ENCODE measurements around the gene TMEM176B. TPM values are rescaled to one million over a fixed set of nuclear protein-coding genes. Genes with fewer than 3 reads are reported as not detected.

TMEM176B gene
- total and polyA plus RNA-seq, 2 donors (not counting 3 experiments of a cell fraction or from before 2014, with no cell fraction given): 0.23 TPM; not detected in 1

DNA sequence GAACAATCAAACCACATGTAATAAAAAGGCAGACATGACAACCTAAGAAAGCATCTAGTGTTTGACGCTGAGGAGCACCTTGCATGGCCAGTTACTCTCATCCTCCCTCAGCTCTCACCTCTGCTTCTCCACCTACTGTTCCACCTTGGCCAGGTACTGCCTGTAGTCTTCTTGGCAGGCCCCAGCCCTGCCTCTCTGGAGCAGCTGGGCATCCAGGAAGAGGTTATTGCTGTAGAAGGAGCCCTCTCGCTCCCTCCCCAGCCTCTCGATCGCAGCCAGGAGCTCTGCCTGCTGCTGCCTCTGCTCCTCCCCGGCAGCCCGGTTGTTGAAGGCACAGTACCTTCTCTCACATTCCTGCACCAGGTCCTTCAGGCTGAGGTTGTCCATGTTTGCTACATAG is 53.2 kb downstream of the TMEM176B start:
- no peak overlapping the region for H3K4me2 ChIP-seq (ENCODE audit: insufficient read depth, low read length)
- no peak overlapping the region for H3K9ac ChIP-seq (replicated peaks; ENCODE audit: extremely low read depth, insufficient read depth, low read length)
- BruUV-seq (replicated peaks): no TSS peak

More for the DNA sequence above, 53.2 kb downstream of the TMEM176B start:
- intact Hi-C loops (cut with micrococcal nuclease): no loop called here
- H4K20me1 ChIP-seq (replicated peaks; ENCODE audit: control insufficient read depth, extremely low read depth, insufficient read depth, low read length): no peaks in the 10 kb centered on the region
- no peak overlapping the region for H2AFZ ChIP-seq (ENCODE audit: low read depth, low read length)
- TF ChIP-seq CTCF (IDR thresholded peaks at IDR 0.05; ENCODE audit: extremely low read depth in 1 of 2, insufficient read depth in 1 of 2, low read depth in 1 of 2, low read length in 2 of 2) (no peak), POLR2AphosphoS5 (IDR thresholded peaks at IDR 0.05; ENCODE audit: insufficient read depth, low read depth, low read length) (no peak), EZH2 (IDR thresholded peaks at IDR 0.05; ENCODE audit: borderline replicate concordance, low read depth, low read length, severe bottlenecking) (no peak), MAX (IDR thresholded peaks at IDR 0.05; ENCODE audit: insufficient read depth, insufficient read length) (no peak), JUN (IDR thresholded peaks at IDR 0.05; ENCODE audit: borderline replicate concordance, insufficient read depth, insufficient read length, low read depth) (no peak), FOS (IDR thresholded peaks at IDR 0.05; ENCODE audit: borderline replicate concordance, insufficient read depth, low read length) (no peak), GATA2 (IDR thresholded peaks at IDR 0.05; ENCODE audit: insufficient read depth, insufficient read length, low read depth, low read length) (no peak), POLR2A (IDR thresholded peaks at IDR 0.05; ENCODE audit: low read depth, low read length) (no peak), MYC (IDR thresholded peaks at IDR 0.05; ENCODE audit: low read depth, low read length) (no peak)
- FAIRE-seq: no peak
- CTCF ChIA-PET: interaction anchor here (1.1 kb wide), 1 partner anchor 8 kb away, joined by 5 read pairs; no protein-coding TSS in a partner anchor
- H3K36me3 ChIP-seq (ENCODE audit: control insufficient read depth in 2 of 2, extremely low read depth in 1 of 2, insufficient read depth in 2 of 2, low read length in 2 of 2): peaks cover 0 to 8% of the 10 kb centered on the region in 2 experiments
- no peaks in the 10 kb centered on the region for H3K9me1 ChIP-seq (replicated peaks; ENCODE audit: control insufficient read depth, extremely low read depth, insufficient read depth, low read length)
- H3K4me1 ChIP-seq (ENCODE audit: control insufficient read depth, extremely low read depth, insufficient read depth, low read length): no peaks in the 10 kb centered on the region
- H3K27ac ChIP-seq (ENCODE audit: insufficient read depth, low read depth, low read length): no peak overlapping the region
- dilution Hi-C loops (cut with MboI; ENCODE audit: extremely low pct_ligation_motif_present, low sequenced_read_pairs): no loop called here
- no peak overlapping the region for H3K4me3 ChIP-seq (replicated peaks in 1 of 3; ENCODE audit: insufficient read depth in 1 of 3, low read depth in 1 of 3, low read length in 3 of 3)
- no peaks in the 10 kb centered on the region for H3K27me3 ChIP-seq (ENCODE audit: control insufficient read depth in 2 of 2, insufficient read depth in 2 of 2, low read length in 2 of 2)
- DNase-seq (ENCODE audit: low read depth, low spot score): no peak
- H3K79me2 ChIP-seq (ENCODE audit: control insufficient read depth, insufficient read depth, low read length): no peaks in the 10 kb centered on the region
- POLR2A ChIA-PET: no interaction called here
- no peaks in the 10 kb centered on the region for H3K9me3 ChIP-seq (replicated peaks; ENCODE audit: control insufficient read depth, insufficient read depth, low read length)
